Measurements from ENCODE around the gene ATF7IP2. TPM values are rescaled to one million over a fixed set of nuclear protein-coding genes. Genes with fewer than 3 reads are reported as not detected.

The ATF7IP2 gene
- polyA plus RNA-seq, 1 donor (not counting 4 experiments of a cell fraction or from before 2014, with no cell fraction given) = 9.8 TPM

DNA sequence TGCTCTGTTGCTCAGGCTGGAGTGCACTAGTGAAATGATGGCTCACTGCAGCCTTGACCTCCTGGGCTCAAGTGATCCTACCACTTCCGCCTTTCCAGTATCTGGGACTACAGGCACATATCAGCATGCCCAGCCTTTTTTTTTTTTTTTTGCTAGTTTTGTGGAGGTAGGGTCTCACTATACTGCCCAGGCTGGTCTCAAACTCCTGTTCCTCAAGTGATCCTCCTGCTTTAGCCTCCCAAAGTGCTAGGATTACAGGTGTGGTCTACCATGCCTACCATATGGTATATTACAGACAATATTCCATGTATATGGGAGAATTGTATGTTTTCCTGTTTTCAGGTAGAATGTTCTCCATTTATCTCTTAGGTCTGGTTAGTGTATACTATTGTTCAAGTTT, 12.3 kb upstream of the ATF7IP2 start:
- dilution Hi-C loops (cut with MboI; ENCODE audit: extremely low pct_ligation_motif_present, low sequenced_read_pairs) = no loop called here
- no peak for FAIRE-seq

GRCh38 chr16:10376229-10376628, 9.6 kb upstream of the ATF7IP2 start:
- no peak for TF ChIP-seq EZH2 (IDR thresholded peaks at IDR 0.05; ENCODE audit: low read length)
- TF ChIP-seq, protein P1, sequence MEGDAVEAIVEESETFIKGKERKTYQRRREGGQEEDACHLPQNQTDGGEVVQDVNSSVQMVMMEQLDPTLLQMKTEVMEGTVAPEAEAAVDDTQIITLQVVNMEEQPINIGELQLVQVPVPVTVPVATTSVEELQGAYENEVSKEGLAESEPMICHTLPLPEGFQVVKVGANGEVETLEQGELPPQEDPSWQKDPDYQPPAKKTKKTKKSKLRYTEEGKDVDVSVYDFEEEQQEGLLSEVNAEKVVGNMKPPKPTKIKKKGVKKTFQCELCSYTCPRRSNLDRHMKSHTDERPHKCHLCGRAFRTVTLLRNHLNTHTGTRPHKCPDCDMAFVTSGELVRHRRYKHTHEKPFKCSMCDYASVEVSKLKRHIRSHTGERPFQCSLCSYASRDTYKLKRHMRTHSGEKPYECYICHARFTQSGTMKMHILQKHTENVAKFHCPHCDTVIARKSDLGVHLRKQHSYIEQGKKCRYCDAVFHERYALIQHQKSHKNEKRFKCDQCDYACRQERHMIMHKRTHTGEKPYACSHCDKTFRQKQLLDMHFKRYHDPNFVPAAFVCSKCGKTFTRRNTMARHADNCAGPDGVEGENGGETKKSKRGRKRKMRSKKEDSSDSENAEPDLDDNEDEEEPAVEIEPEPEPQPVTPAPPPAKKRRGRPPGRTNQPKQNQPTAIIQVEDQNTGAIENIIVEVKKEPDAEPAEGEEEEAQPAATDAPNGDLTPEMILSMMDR (optimal IDR thresholded peaks at IDR 0.05 in 1 of 3, IDR thresholded peaks at IDR 0.05 in 1 of 3, conservative IDR thresholded peaks at IDR 0.05 in 1 of 3; ENCODE audit: extremely low read depth in 1 of 3, insufficient read depth in 2 of 3, low read length in 3 of 3) = no peak
- H3K36me3 ChIP-seq (ENCODE audit: control insufficient read depth in 2 of 2, extremely low read depth in 1 of 2, insufficient read depth in 2 of 2, low read length in 2 of 2) = no peaks in the 10 kb centered on the region
- no peak for DNase-seq (ENCODE audit: low read depth, low spot score)
- H3K9me3 ChIP-seq (ENCODE audit: control insufficient read depth, low read depth, low read length) = no peaks in the 10 kb centered on the region
- H3K4me3 ChIP-seq (ENCODE audit: control insufficient read depth in 2 of 3, extremely low read depth in 1 of 3, insufficient read depth in 2 of 3, low read depth in 1 of 3, low read length in 3 of 3) = no peak overlapping the region
- no peak overlapping the region for H3K27ac ChIP-seq (ENCODE audit: control insufficient read depth, insufficient read depth, low read length)
- no peak overlapping the region for H2AFZ ChIP-seq (ENCODE audit: control insufficient read depth, low read length)
- H3K79me2 ChIP-seq (ENCODE audit: control insufficient read depth, insufficient read depth, low read length) = no peaks in the 10 kb centered on the region
- no peak overlapping the region for H3K9ac ChIP-seq (ENCODE audit: control insufficient read depth, extremely low read depth, insufficient read depth, low read length)
- H4K20me1 ChIP-seq (ENCODE audit: control insufficient read depth, extremely low read depth, insufficient read depth, low read length) = no peaks in the 10 kb centered on the region
- no peaks in the 10 kb centered on the region for H3K9me1 ChIP-seq (ENCODE audit: control insufficient read depth, extremely low read depth, insufficient read depth, low read length)
- dilution Hi-C loops (cut with MboI; ENCODE audit: extremely low pct_ligation_motif_present, low sequenced_read_pairs) = no loop called here
- FAIRE-seq = no peak
- H3K4me2 ChIP-seq (ENCODE audit: control insufficient read depth, extremely low read depth, insufficient read depth, low read depth, low read length) = no peak overlapping the region
- no peaks in the 10 kb centered on the region for H3K27me3 ChIP-seq (ENCODE audit: control insufficient read depth, extremely low read depth, insufficient read depth, low read length)
- H3K4me1 ChIP-seq (ENCODE audit: control insufficient read depth, extremely low read depth, insufficient read depth, low read length) = no peaks in the 10 kb centered on the region

More for the DNA sequence above, 12.3 kb upstream of the ATF7IP2 start:
- Histone ChIP-seq H3K4me1 (ENCODE audit: control insufficient read depth, extremely low read depth, insufficient read depth, low read length) (peaks cover 3% of the 10 kb centered on the region), H3K9me1 (ENCODE audit: control insufficient read depth, extremely low read depth, insufficient read depth, low read length) (no peaks in the 10 kb centered on the region), H2AFZ (ENCODE audit: control insufficient read depth, low read length) (no peak overlapping the region), H3K9me3 (ENCODE audit: control insufficient read depth, low read depth, low read length) (no peaks in the 10 kb centered on the region), H3K9ac (ENCODE audit: control insufficient read depth, extremely low read depth, insufficient read depth, low read length) (no peak overlapping the region), H3K4me3 (ENCODE audit: control insufficient read depth in 2 of 3, extremely low read depth in 1 of 3, insufficient read depth in 2 of 3, low read depth in 1 of 3, low read length in 3 of 3) (no peak overlapping the region), H4K20me1 (ENCODE audit: control insufficient read depth, extremely low read depth, insufficient read depth, low read length) (no peaks in the 10 kb centered on the region), H3K36me3 (ENCODE audit: control insufficient read depth in 2 of 2, extremely low read depth in 1 of 2, insufficient read depth in 2 of 2, low read length in 2 of 2) (no peaks in the 10 kb centered on the region), H3K27ac (ENCODE audit: control insufficient read depth, insufficient read depth, low read length) (no peak overlapping the region), H3K4me2 (ENCODE audit: control insufficient read depth, extremely low read depth, insufficient read depth, low read depth, low read length) (no peak overlapping the region), H3K27me3 (ENCODE audit: control insufficient read depth, extremely low read depth, insufficient read depth, low read length) (no peaks in the 10 kb centered on the region), H3K79me2 (ENCODE audit: control insufficient read depth, insufficient read depth, low read length) (no peaks in the 10 kb centered on the region)
- no peak for TF ChIP-seq EZH2 (IDR thresholded peaks at IDR 0.05; ENCODE audit: low read length)
- TF ChIP-seq, protein P1 (optimal IDR thresholded peaks at IDR 0.05 in 1 of 3, IDR thresholded peaks at IDR 0.05 in 1 of 3, conservative IDR thresholded peaks at IDR 0.05 in 1 of 3; ENCODE audit: extremely low read depth in 1 of 3, insufficient read depth in 2 of 3, low read length in 3 of 3) = no peak
- no peak for DNase-seq (ENCODE audit: low read depth, low spot score)

Data from keratinocyte (primary cell).